BE2C (cell line): ENCODE data around the gene BICDL2.
"Not testable (repeated sequence)": the region's sequence is repeated elsewhere in the genome, so short reads cannot be mapped to it uniquely, and the experiment has no call there.

Source experiments
- DNase-seq: peaks from one replicate; pipeline ENCODE4 v3.0.0-alpha.2; 2020
- H3K27me3 ChIP-seq: fragments of 250-450 bp; sonication (Bioruptor Pico); 2 replicates; pipeline ENCODE4 v1.5.1; 2020; ENCODE audit warnings: mild to moderate bottlenecking
- H3K36me3 ChIP-seq: fragments of 250-450 bp; sonication (Bioruptor Pico); 2 replicates; pipeline ENCODE4 v1.5.1; 2020; ENCODE audit warnings: mild to moderate bottlenecking
- H3K4me1 ChIP-seq: fragments of 250-450 bp; sonication (Bioruptor Pico); 2 replicates; pipeline ENCODE4 v1.5.1; 2020
- H3K4me3 ChIP-seq: 2 replicates; pipeline ENCODE4 v1.5.1; 2011; ENCODE audit warnings: low read depth, low read length
- H3K9me3 ChIP-seq: fragments of 250-450 bp; sonication (Bioruptor Pico); 2 replicates; pipeline ENCODE4 v1.5.1; 2020
- TF ChIP-seq, protein P1 (sequence below): IDR thresholded peaks from 2 replicates; pipeline ENCODE4 v1.5.1; 2012; ENCODE audit warnings: mild to moderate bottlenecking, low read depth, low read length

Gene BICDL2

DNA sequence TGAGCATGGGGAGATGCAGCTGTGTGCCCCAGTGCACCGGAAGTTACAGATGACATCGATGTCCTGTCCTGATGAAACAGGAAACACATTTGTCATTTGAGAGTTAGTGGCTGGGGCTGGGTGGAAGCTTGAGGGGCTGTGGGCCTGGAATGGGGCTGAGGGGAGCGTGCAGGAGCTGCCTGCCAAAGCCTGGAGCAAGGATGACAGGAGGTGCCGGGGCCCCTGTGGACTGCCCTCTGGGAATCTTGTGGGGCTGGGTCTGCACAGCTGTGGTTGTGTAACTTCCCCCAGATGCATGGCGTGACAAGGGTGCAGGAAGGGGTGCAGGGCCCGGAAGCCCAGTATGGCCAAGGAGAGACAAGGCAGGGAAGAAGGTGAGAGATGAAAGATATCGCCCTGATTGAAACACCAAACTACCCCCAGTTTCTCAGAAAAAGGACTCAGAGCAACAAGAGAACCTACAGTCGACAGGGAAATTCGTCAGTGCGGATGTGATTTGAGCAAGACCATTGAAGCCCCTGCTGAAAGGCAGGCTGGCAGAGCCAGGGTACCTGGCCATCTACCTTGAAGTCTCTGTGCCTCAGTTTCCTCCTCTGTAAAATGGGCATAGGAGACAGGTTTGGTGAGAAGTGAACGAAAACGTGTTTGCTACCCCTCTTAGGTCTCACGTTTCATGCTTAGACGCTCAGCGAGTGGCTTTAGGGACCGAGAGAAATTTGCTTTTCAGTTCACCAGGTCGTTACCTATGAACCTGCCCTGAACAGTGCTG lies 18.4 kb upstream of the BICDL2 start:
- no peaks in the 10 kb centered on the region for H3K36me3 ChIP-seq
- no peak for DNase-seq
- H3K4me1 ChIP-seq: no peaks in the 10 kb centered on the region
- no peaks in the 10 kb centered on the region for H3K9me3 ChIP-seq
- H3K4me3 ChIP-seq: no peak overlapping the region
- TF ChIP-seq, protein P1, sequence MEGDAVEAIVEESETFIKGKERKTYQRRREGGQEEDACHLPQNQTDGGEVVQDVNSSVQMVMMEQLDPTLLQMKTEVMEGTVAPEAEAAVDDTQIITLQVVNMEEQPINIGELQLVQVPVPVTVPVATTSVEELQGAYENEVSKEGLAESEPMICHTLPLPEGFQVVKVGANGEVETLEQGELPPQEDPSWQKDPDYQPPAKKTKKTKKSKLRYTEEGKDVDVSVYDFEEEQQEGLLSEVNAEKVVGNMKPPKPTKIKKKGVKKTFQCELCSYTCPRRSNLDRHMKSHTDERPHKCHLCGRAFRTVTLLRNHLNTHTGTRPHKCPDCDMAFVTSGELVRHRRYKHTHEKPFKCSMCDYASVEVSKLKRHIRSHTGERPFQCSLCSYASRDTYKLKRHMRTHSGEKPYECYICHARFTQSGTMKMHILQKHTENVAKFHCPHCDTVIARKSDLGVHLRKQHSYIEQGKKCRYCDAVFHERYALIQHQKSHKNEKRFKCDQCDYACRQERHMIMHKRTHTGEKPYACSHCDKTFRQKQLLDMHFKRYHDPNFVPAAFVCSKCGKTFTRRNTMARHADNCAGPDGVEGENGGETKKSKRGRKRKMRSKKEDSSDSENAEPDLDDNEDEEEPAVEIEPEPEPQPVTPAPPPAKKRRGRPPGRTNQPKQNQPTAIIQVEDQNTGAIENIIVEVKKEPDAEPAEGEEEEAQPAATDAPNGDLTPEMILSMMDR: no peak
- H3K27me3 ChIP-seq: peaks cover 18% of the 10 kb centered on the region

DNA sequence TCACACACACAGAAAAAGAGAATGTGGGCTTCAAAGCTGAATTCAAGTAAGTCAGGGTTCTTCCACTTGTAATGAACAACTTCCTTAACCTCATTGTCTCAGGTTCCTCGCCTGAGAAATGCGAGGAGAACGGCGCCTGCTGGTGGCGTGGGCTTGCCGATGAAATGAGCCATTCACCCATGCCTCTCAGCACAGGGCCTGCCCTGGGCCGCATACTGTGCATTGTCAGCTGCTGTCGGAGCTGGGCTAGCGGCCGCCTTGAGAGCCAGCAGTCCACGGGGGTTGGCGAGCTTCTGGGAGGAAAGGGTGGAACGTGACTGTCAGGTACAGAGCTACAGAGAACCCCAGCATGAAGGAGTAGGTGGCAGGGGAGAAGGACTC lies 16.6 kb upstream of the BICDL2 start:
- not testable (repeated sequence) for H3K4me1 ChIP-seq, DNase-seq, H3K9me3 ChIP-seq, H3K4me3 ChIP-seq, H3K36me3 ChIP-seq
- peaks cover 35% of the 10 kb centered on the region for H3K27me3 ChIP-seq

DNA sequence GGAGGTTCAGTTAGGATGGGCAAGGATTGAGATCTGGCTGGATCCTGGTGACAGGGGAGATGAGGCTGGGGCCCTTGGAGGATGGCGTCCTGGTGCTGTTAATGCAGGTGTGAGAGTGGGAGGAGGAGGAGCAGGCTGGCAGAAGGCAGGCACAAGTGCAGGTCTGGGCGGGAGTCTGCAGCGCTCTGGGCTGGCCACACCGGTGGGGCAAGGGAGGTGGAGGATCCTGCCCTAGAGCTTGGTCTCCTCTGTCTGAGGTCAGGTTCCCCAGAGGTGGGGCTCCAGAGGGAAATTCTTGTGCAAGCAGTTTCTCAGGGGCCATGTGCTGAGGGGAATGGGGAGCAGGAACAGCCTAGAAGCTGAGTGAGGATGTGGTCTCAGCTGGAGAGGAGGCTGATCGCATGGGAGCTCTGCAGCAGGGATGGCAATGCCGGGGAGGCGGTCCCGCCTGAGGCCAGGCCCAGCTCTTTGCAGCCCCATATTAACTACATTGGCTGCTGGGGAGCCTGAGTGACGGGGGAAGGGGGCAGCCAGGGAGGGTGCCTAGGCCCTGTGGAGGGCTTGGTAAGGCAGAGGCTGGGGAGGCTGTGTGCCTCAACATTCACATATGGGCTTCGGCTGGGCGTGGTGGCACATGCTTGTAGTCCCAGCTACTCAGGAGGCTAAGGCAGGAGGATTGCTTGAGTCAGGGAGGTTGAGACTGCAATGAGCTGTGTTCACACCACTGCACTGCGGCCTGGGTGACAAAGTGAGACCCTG lies 16.0 kb upstream of the BICDL2 start:
- not testable (repeated sequence) for H3K4me1 ChIP-seq

DNA sequence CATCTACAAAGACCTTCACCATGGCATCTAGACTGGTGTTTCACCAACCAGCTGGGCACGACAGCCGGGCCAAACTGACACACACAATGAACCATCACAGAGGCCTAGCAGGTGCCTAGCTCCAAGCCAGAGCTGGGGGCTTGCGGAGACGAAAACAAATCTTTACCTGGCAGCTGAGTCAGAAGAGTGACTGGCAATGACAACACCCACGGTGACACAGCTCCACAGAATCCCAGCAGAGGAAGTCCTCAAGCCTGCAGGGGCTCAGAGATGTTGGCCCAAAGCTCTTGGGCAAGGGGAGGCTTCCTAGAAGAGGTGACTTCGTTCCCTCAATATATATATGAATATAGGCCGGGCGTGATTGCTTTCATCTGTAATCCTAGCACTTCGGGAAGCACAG lies 14.8 kb upstream of the BICDL2 start:
- Histone ChIP-seq H3K4me1 (no peaks in the 10 kb centered on the region), H3K36me3 (no peaks in the 10 kb centered on the region), H3K9me3 (no peaks in the 10 kb centered on the region), H3K4me3 (no peak overlapping the region), H3K27me3 (peaks cover 50% of the 10 kb centered on the region)
- DNase-seq: no peak
- TF ChIP-seq, protein P1: no peak

More for the DNA sequence above, 16.0 kb upstream of the BICDL2 start:
- DNase-seq, H3K9me3 ChIP-seq, H3K36me3 ChIP-seq, H3K4me3 ChIP-seq: not testable (repeated sequence)
- peaks cover 38% of the 10 kb centered on the region for H3K27me3 ChIP-seq

DNA sequence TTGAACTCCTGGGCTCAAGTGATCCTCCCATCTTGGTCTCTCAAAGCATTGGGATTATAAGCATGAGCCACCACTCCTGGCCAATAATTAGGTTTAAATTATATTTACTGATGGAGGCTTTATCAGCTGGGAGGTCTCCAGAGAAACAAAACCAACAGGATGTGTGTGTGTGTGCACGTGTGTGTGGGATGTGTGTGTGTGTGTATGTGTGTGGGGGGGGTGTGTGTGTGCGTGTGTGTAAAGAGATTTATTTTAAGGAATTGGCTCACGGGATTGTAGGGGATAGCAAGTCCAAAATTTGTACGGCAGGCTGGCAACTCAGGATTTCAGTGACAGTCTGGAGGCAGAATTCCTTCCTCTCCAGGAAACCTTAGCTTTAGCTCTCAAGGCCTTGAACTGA lies 14.3 kb upstream of the BICDL2 start:
- no peaks in the 10 kb centered on the region for H3K9me3 ChIP-seq
- DNase-seq: no peak
- H3K27me3 ChIP-seq: peaks cover 55% of the 10 kb centered on the region
- H3K4me1 ChIP-seq: no peaks in the 10 kb centered on the region
- no peaks in the 10 kb centered on the region for H3K36me3 ChIP-seq
- TF ChIP-seq, protein P1: no peak
- no peak overlapping the region for H3K4me3 ChIP-seq

DNA sequence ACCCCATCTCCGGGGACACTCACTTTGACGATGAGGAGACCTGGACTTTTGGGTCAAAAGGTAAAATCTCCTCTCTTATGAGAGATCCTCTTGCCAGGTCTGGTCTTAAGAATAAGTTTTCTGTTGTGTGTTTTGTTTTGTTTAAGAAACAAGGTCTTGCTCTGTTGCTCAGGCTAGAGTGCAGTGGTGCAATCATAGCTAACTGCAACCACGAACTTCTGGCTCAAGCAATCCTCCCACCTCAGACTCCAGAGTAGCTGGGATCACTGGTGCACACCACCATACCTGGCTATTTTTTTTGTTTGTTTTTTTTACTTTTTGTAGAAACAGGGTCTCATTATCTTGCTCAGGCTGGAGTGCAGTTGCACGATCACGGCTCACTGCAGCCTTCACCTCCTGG lies 13.7 kb upstream of the BICDL2 start:
- no peaks in the 10 kb centered on the region for H3K36me3 ChIP-seq
- TF ChIP-seq, protein P1: no peak
- H3K4me3 ChIP-seq: no peak overlapping the region
- DNase-seq: no peak
- H3K9me3 ChIP-seq: no peaks in the 10 kb centered on the region
- H3K27me3 ChIP-seq: peaks cover 60% of the 10 kb centered on the region
- H3K4me1 ChIP-seq: no peaks in the 10 kb centered on the region

DNA sequence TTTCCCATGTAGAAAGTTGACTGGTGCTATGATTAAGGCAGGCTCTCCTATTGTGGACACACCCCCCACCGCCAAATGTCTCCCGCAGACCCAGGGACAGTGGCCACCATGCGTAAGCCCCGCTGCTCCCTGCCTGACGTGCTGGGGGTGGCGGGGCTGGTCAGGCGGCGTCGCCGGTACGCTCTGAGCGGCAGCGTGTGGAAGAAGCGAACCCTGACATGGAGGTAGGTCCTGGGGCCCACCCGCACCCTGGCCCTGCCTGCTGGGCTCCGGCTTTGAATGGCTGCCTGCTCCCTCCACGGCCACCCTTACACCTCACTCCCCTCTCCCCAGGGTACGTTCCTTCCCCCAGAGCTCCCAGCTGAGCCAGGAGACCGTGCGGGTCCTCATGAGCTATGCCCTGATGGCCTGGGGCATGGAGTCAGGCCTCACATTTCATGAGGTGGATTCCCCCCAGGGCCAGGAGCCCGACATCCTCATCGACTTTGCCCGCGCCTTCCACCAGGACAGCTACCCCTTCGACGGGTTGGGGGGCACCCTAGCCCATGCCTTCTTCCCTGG lies 13.3 kb upstream of the BICDL2 start:
- DNase-seq: no peak
- peaks cover 65% of the 10 kb centered on the region for H3K27me3 ChIP-seq

More for the DNA sequence above, 13.3 kb upstream of the BICDL2 start:
- 0 out of 2 replicates have a peak, but pooled peaks cover 3% of the 10 kb centered on the region for H3K9me3 ChIP-seq
- TF ChIP-seq, protein P1: no peak
- H3K36me3 ChIP-seq: no peaks in the 10 kb centered on the region
- H3K4me3 ChIP-seq: no peak overlapping the region
- no peaks in the 10 kb centered on the region for H3K4me1 ChIP-seq
